HG03521 (cell line): Measurements from ENCODE around the gene ADGRV1.
A peak's percentile ranks its signal among the peaks of the same experiment; 100 is the strongest.

Experiments
- ATAC-seq: cut with Tn5 transposase; IDR thresholded peaks from one replicate; pipeline ENCODE4 v1.9.1; 2021; ENCODE audit warnings: mild to moderate bottlenecking, moderate library complexity; ENCODE audit not compliant: unreplicated experiment

The ADGRV1 gene

DNA sequence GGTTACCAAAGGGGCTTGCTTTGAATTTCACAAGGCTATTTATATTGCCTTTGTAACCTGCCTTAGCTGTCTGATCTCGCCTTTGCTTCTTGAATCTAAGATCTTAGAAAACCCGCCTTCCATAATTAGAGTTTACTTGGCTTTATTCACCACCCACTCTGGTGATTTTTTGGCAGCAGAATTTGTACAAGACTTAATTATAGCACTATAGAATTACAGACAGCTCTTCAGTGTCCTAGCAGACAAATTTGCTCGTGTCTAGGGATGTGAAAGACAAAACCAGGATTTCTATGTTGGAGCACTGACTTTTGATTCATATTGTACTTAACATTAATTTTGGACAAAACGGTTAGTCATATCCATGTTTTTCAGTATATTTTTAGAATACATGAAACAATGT is 306.6 kb downstream of the ADGRV1 start:
- no peak for ATAC-seq

DNA sequence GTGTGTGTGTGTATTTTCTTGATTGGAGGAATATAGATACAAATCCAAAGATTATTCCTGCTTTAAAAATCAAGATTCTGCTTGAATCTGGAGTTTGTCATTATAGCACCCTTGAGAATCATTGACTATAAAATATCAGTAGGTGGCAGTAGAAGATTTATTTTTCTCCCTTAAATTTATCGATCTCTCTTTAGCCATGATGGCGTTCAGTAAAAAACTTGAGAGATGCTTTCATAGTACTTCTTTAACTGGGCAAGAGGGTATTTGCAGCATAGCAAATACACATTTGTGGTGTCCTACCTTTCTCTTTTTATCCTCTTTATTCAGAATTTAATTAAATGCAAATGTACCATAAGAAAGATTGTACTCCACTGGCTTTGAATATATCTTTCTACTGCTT is 307.7 kb downstream of the ADGRV1 start:
- peak; percentile 58 for ATAC-seq

DNA sequence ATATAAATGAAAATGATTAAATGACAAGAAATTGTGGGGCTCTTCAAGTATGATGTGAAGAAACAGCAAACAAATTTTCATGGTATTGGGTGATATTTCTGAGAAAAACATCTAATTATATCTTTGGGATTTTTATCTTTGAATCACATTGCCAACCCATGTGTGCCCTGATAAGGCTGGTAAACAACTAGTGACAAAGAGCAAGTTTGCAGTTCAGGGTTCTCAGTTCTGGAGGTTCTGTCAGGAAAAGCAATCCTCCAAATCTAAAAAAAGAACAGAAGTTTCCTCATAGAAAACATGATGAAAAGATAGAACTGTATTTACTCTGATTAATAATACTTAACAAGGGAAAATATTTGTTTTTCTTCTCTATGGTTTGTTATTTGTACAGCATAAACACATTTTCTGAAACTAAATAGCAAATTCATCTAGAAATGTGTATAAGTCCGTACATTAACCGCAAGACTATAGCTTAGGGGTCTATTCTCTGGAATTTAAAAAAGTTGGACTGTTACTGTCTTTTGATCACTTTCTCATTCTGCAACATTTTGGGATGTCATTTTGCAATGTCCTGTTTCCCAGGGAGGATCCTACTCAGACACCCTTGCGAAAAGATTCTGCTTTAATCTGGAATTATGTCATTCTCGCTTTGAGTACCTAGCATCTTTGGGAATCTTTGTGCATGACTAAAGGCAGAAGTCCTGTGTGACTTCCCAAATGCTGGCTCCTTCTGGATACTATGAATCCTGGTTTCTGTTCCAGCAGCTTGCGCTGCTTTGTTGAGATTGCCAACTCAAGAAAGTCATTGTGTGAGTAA is 308.5 kb downstream of the ADGRV1 start:
- ATAC-seq, result no peak

DNA sequence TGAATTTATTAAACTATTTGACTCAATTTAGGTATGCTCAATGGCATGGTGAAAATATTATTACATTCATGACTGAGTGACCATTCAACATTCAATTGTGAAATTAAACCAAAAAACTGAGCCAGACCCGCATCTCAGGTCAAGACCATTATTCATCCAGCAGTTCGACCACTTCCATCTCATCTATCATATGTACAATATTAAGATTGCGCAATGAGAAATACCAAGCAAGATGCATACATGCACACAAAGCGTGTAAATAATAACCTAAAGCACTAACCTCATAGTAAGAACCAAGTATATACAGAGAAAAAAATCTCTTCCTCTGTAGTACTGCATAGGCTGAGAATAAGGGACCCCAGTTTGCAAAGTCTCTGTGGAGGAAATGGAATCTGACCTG is 310.2 kb downstream of the ADGRV1 start:
- ATAC-seq, result no peak

DNA sequence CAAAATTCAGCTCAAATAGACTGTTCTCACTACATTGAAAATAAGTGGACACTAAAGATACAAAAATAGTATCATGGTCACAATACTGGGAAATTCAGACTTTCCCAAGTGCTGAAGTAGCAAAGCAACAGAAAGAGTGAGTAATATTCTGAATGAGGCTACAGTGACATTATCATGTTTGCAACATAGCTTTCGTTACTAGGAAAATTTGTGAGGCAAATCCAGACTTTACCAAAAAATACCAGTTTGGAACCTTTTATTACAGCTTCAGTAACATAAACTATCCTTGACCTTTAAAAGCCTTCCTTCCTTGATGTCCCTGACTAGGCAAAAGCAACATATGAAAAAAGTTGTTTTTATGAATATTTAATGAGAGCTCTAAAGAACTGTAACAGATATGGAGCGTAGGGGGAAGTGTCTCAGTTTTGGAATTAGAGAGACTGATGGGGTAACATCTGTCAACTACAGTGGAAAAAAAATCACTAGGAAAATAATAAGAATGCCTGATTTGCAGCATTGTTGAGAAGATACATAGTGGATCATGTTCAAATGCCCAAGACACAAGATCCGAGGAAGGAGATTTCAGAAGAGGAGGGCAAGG is 312.9 kb downstream of the ADGRV1 start:
- no peak for ATAC-seq

DNA sequence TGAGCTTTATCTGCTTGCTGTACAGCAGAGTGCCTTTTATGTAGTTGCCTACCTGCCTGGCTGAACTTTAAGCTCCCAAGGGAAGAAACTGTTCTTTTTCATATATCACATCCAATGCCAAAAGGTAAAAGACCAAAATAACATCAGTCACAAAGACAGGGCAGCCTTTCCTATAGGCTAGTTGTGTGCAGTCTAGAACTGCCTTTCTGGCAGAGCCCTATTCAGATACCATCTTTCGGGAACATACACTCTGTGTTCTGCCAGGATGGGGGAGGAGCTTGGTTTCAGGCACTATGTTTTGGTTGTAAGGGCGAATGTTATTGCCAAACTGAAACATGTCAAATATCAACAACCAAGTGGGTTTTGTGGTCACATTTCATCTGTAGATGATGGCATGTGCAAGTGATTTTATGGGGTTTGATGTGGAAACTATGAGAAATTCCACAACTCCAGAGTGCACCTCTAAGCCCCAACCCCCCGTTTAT is 314.5 kb downstream of the ADGRV1 start:
- no peak for ATAC-seq

DNA sequence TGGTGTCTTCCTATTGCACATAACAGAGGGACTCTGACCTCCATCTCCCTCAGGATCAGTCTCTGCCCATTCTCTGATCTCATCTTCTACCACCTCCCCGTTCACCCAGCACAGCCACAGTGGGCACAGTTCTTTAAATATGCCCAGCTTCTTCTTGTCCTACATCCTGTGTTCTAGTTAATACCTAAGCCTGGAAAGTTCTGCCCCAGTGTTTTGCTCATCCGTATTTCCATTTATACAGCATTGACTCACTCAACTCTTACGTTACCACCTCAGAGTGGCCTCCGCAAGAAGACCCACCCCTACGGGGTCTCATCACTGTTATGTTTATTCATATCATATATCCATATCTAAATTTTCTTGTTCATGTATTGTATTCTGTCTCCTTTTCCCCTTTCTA is 315.5 kb downstream of the ADGRV1 start:
- ATAC-seq, result no peak

DNA sequence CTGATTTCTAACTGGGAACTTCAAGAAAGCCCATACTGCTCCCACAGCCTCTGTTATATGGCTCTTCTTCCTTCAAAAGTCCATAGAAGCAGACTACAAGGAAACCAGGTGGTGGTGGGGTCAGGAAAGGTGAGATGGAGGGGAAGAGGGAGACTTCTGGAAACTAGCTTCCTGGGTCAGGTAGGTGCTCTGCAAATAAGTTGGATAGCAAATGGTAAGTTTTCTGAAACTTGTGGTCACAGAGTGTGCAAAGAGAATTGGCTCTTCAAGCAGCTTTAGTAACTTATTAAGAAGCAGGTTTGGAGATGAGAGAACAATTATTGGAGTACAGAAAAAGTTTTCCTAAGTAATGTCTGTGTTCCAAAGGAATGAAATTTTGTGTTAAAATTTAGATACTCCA is 316.9 kb downstream of the ADGRV1 start:
- ATAC-seq, result no peak

DNA sequence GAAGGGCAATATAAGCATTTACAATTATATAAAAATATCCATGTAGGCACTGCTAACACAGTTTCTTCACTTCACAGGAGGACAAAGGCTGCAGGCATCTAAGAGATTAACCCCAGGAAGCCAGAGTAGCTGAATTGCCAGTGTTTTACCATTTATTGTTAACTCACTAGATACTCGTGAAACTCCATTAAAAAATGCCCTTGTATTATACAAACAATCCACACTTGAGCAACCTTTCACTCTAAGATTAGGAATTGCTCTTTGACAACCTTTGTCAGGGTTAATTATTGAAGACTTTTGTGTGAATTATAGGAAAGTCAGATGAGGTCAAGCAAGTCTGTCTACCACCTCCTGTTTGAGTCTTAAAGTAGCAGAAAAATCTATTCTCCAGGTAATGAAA is 317.8 kb downstream of the ADGRV1 start:
- ATAC-seq, result no peak

DNA sequence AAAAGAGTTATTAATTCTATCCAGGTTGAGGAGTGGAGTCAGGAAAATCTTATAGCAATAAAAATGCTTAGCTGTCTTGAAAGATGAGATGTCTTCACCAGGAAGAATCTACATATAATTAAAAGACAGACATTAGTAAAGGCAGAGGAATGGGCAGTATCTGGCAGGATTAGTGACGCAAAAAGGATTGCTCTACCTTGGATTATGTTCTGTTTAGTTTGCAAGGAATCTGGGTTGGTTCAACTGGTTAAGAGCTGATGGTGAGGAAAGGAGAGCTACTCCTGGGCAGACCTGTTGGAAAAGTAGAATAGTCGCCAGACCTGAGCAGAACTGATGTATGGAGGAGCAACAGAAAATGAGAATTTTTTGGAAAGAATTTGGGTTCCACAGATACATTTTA is 318.5 kb downstream of the ADGRV1 start:
- no peak for ATAC-seq

DNA sequence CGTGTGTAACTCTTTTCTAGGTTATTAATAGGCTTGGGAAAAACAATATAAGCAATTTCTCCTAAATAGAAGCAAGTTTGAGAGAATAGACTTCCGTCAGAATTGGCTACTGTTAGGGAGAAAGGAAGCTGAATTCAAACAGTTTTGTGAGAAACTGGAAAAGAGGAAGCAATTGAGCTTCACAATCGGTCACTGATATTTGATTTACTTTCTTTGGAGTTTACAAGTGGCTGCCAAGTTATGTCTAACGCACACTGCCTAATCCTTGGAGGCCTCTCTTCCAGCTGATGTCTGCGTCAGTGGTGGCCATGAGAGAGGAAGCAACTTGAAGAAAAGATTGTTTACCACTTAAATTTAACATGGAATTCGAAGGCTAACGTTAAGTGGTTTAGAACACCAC is 319.5 kb downstream of the ADGRV1 start:
- ATAC-seq, result no peak

DNA sequence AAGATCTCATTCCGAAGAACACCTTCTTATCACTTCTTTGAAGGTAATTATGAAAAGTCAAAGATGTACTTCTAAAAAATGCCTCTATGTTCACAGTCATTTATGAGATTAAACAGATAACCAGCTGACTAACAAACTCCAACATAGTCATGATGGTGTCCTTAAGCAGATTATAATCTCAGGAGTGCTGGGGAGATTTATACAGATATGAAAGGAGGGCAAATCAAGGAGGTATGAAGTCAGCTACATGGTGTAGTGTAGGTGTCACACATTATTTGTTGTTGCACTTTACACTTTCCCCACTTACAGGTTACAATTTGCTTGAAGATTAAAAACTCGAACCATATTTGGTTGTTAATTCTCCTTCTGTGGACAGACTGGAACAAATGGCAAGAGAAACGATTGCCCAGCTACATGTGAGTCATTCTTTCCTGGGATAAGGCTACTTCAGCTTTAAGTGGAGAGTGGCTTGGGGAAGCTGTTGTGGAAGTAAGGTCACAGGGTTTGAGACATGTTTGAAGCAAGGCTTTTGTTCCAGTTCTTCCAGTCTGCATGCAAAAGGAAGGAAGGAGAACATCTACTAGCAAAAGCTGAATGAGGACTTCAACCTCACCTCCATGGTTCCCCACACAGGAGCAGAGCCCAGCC is 320.1 kb downstream of the ADGRV1 start:
- ATAC-seq, result no peak

DNA sequence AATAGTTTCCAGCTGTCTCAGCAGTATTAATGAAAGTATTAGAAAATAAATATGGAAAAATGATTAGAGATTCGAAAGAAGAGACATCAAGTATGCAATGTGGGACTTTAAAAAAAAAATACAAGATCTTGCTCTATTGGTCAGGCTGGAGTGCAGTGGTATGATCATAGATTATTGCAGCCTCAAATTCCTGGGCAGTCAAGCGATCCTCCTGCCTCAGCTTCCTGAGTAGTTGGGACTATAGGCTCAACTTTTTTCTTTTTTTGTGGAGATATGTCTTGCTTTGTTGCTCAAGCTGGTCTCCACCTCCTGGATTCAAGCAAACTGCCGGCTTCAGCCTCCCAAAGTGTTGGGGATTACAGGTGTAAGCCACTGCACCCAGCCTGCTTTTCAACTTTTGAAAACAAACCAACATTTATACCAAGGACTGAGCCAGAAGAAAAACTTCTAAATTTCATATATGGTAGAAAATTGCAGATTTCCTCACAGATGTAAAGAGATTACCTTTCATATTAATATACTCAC is 323.1 kb downstream of the ADGRV1 start:
- no peak for ATAC-seq

DNA sequence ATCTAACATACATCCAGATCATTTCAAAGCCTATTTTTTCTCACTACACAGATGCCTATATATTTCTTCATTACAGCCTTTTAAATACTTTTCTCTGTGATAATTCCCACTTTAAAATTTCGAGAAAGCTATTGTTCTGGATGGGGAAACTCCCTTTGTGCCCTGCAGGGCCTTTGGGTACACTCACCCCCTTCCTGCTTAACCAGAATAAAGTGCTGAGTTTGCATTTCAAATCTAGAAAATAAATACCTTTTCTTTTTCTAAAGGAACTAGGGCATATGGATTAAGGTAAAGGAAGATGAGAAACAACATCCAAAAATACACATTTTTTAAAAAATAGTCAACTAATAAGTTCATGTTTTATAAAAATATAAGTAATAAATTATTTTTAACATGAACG is 323.9 kb downstream of the ADGRV1 start:
- ATAC-seq, result no peak

DNA sequence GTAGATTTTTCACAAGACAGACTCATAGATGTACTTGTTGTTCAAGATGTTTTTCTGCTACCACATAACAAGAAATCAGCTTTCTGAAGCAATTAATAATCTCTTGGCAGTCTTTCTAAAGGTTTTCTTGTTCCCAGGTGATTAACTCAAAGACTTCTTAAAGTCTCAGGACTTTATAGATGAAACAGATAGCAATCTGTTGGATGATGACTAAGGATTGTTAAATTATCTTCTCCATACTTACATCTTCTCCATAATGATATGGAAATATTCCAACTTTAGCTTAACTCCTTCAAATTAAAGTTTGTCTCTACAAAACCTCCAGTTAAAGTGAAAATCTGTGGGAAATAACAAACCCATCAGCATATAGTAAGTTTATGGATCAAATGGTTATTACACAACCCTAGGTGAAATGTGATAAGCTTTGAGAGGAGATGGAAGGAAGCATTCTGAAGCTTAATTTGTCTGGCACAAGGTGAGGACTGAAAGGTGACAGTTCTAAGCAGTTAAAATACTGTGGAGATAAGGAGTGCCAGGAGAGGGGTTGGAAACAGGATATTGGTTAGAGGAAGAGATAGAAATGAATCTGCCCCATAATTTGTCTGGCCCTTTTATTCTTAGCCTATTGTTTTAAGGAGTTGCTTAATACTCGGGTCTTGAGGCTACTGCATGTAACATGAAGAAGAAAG is 326.7 kb downstream of the ADGRV1 start:
- ATAC-seq, result no peak

DNA sequence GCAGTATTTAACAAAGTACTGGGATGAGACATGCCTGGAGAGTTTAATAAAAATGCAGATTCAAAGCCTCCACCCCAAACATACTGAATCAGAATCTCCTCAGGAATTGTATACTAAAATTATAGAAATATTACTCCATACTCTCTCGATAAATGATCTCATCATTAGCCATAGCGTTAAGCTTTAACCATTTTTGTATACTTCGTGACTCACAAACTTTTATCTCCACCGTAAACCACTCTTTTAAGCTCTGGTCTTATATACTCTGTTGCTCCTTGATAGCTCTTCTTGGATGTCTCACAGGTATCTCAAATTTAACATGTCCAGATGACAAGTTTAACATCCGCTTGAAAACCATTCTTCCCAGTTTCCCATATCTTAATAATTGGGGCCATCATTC is 327.8 kb downstream of the ADGRV1 start:
- ATAC-seq, result no peak

DNA sequence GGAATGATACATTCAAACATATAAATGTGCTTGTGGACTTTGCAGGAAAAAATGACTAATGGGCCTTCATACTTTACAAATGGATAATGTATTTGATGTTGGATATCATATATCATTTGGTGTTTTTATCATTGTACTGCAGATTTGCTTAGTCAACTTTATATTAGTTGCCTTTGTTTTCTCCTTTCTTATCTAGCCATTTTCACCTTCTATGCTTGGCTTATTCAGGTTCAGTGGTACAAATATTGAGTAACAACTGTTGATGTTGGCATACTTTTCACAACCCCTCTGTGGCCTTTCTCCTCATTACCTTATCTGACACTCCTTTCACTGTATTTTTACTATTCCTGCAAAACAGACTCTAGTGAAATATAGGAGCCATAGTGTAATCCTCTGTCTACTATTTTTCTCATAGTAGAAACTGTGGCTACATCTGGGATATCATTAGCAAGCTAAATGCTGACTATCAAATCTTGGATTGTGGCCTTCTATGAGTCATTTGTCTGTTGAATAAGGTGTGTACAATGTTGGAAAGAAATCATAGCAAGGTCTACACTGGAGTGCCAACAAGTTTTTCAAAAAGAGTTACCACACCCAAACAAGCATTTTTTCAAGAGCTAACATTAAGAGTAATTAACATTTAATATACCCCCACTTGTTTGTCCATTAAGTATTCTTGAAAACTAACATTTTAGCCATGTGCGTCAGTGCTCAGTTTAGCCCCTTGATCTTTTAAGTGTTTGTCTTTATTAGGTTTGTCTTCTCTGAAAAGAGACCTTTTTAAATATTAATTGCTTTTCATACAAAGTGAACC is 330.1 kb downstream of the ADGRV1 start:
- no peak for ATAC-seq

DNA sequence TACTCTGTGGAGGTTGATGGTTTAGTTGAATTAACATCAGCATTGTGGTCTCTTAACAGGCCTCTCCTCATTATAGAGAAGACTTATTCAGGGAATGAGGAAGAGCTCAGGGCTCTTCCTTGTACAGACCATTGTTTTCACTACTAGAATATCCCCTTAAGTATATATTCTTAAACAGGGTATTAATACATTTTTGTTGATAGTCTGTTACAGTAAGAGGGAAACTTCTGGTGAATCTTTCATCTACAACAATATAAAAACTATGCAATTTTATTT is 330.7 kb downstream of the ADGRV1 start:
- ATAC-seq, result no peak

DNA sequence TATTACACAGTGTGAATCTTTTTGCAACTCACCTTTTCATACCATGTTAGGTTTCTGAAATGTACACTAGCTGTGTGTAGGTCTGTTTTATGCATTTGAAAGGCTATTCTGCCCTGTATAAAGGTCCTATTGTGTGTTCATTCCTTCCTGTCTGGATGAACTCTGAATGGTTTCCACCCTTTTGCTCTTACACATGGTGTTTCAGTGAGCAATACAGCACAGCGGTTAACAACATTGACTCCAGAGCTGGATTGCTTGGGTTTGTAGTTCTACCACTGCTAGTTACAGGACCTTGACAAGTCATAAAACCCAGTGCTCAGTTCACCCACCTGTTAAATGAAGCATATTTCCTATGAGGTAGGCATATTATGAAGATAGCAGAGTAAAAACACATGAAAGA is 331.6 kb downstream of the ADGRV1 start:
- no peak for ATAC-seq

DNA sequence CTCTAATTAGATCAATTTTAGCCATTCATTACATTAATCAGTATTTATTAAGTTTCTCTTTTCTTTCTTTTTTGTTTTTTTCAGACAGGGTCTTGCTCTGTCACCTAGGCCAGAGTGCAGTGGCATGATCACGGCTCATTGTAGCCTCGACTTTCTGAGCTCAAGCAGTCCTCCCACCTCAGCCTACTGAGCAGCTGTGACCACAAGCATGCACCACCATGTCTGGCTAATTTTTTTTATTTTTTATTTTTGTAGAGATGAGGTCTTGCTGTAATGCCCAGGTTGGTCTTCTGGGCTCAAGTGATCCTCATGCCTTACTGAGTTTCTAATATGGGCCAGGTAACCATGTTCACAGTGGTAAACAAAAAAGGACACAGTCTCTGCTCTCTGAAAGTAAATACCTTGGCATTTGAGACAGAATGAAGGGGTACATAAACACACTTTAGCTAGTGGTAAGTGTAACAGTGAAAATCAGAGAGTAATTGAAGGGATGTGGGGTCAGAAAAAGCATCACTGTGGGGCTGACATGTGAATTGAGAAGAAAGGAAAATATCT is 336.3 kb downstream of the ADGRV1 start:
- no peak for ATAC-seq
